Measurements from ENCODE around the gene SULT1A2.
"Not testable (repeated sequence)": the region's sequence is repeated elsewhere in the genome, so short reads cannot be mapped to it uniquely, and the experiment has no call there.

Gene SULT1A2

GRCh38 chr16:28600965-28601364 lies 4.1 kb upstream of the SULT1A2 start:
- H4K20me1 ChIP-seq (ENCODE audit: insufficient read depth, low read length, poor library complexity, severe bottlenecking); H3K4me2 ChIP-seq (ENCODE audit: low read depth, low read length, poor library complexity, severe bottlenecking): not testable (repeated sequence)

GRCh38 chr16:28599377-28600285 lies 2.8 kb upstream of the SULT1A2 start:
- not testable (repeated sequence) for H4K20me1 ChIP-seq (ENCODE audit: insufficient read depth, low read length, poor library complexity, severe bottlenecking); H3K79me2 ChIP-seq (ENCODE audit: insufficient read depth, low read length); H3K9me3 ChIP-seq (ENCODE audit: insufficient read depth, low read depth, low read length); H2AFZ ChIP-seq (ENCODE audit: low read length); H3K4me2 ChIP-seq (ENCODE audit: low read depth, low read length, poor library complexity, severe bottlenecking); H3K9me2 ChIP-seq (replicated peaks; ENCODE audit: low read depth, low read length); H3K36me3 ChIP-seq (ENCODE audit: insufficient read depth, low read length); H3K4me1 ChIP-seq (ENCODE audit: insufficient read depth, low read length, poor library complexity, severe bottlenecking); H3F3A ChIP-seq (ENCODE audit: low read depth); H3K4me3 ChIP-seq (ENCODE audit: low read length, poor library complexity, severe bottlenecking); H3K27me3 ChIP-seq (ENCODE audit: insufficient read depth, low read length, poor library complexity, severe bottlenecking); H3K9ac ChIP-seq (ENCODE audit: low read depth, low read length, poor library complexity, severe bottlenecking)

More at GRCh38 chr16:28600965-28601364, 4.1 kb upstream of the SULT1A2 start:
- not testable (repeated sequence) for H3K79me2 ChIP-seq (ENCODE audit: insufficient read depth, low read length); H3K36me3 ChIP-seq (ENCODE audit: insufficient read depth, low read length); H2AFZ ChIP-seq (ENCODE audit: low read length); H3K4me3 ChIP-seq (ENCODE audit: low read length, poor library complexity, severe bottlenecking); H3K9ac ChIP-seq (ENCODE audit: low read depth, low read length, poor library complexity, severe bottlenecking); H3F3A ChIP-seq (ENCODE audit: low read depth); H3K27me3 ChIP-seq (ENCODE audit: insufficient read depth, low read length, poor library complexity, severe bottlenecking); H3K9me3 ChIP-seq (ENCODE audit: insufficient read depth, low read depth, low read length); H3K4me1 ChIP-seq (ENCODE audit: insufficient read depth, low read length, poor library complexity, severe bottlenecking); H3K9me2 ChIP-seq (replicated peaks; ENCODE audit: low read depth, low read length)

- Histone ChIP-seq H3K9ac (ENCODE audit: low read depth, low read length, poor library complexity, severe bottlenecking) (no peak overlapping the region), H3K4me1 (ENCODE audit: insufficient read depth, low read length, poor library complexity, severe bottlenecking) (no peaks in the 10 kb centered on the region), H3K4me2 (ENCODE audit: low read depth, low read length, poor library complexity, severe bottlenecking) (no peak overlapping the region), H3K27me3 (ENCODE audit: insufficient read depth, low read length, poor library complexity, severe bottlenecking) (no peaks in the 10 kb centered on the region), H3F3A (ENCODE audit: low read depth) (no peaks in the 10 kb centered on the region), H3K36me3 (ENCODE audit: insufficient read depth, low read length) (peaks cover 4% of the 10 kb centered on the region; the same call in 1 of the 2 replicates), H4K20me1 (ENCODE audit: insufficient read depth, low read length, poor library complexity, severe bottlenecking) (no peaks in the 10 kb centered on the region), H2AFZ (ENCODE audit: low read length) (no peak overlapping the region), H3K79me2 (ENCODE audit: insufficient read depth, low read length) (no peaks in the 10 kb centered on the region), H3K4me3 (ENCODE audit: low read length, poor library complexity, severe bottlenecking) (no peak overlapping the region), H3K9me2 (replicated peaks; ENCODE audit: low read depth, low read length) (no peaks in the 10 kb centered on the region), H3K9me3 (ENCODE audit: insufficient read depth, low read depth, low read length) (no peaks in the 10 kb centered on the region)
- TF ChIP-seq CTCF (conservative IDR thresholded peaks at IDR 0.05; ENCODE audit: low read length) (peak; percentile 32; the same call in 1 of the 2 replicates), EZH2phosphoT487 (IDR thresholded peaks at IDR 0.05; ENCODE audit: borderline replicate concordance) (no peak)
Observed at GRCh38 chr16:28597692-28598261, 927 bp upstream of the SULT1A2 start.

GRCh38 chr16:28596115-28596630 lies 677 bp downstream of the SULT1A2 start:
- H4K20me1 ChIP-seq (ENCODE audit: insufficient read depth, low read length, poor library complexity, severe bottlenecking) = no peaks in the 10 kb centered on the region
- peaks cover 17% of the 10 kb centered on the region; the same call in 1 of the 2 replicates for H3K36me3 ChIP-seq (ENCODE audit: insufficient read depth, low read length)
- H3K9me3 ChIP-seq (ENCODE audit: insufficient read depth, low read depth, low read length) = no peaks in the 10 kb centered on the region
- H3K79me2 ChIP-seq (ENCODE audit: insufficient read depth, low read length) = no peaks in the 10 kb centered on the region
- no peak overlapping the region for H3K9ac ChIP-seq (ENCODE audit: low read depth, low read length, poor library complexity, severe bottlenecking)
- no peaks in the 10 kb centered on the region for H3K4me1 ChIP-seq (ENCODE audit: insufficient read depth, low read length, poor library complexity, severe bottlenecking)
- no peaks in the 10 kb centered on the region for H3K27me3 ChIP-seq (ENCODE audit: insufficient read depth, low read length, poor library complexity, severe bottlenecking)
- H3K4me3 ChIP-seq (ENCODE audit: low read length, poor library complexity, severe bottlenecking) = no peak overlapping the region
- H2AFZ ChIP-seq (ENCODE audit: low read length) = no peak overlapping the region
- no peaks in the 10 kb centered on the region for H3K9me2 ChIP-seq (replicated peaks; ENCODE audit: low read depth, low read length)
- TF ChIP-seq CTCF (conservative IDR thresholded peaks at IDR 0.05; ENCODE audit: low read length) (no peak), EZH2phosphoT487 (IDR thresholded peaks at IDR 0.05; ENCODE audit: borderline replicate concordance) (no peak)
- no peak overlapping the region for H3K4me2 ChIP-seq (ENCODE audit: low read depth, low read length, poor library complexity, severe bottlenecking)
- no peaks in the 10 kb centered on the region for H3F3A ChIP-seq (ENCODE audit: low read depth)

- not testable (repeated sequence) for H3K4me3 ChIP-seq (ENCODE audit: low read length, poor library complexity, severe bottlenecking); H3K79me2 ChIP-seq (ENCODE audit: insufficient read depth, low read length); H3K9me2 ChIP-seq (replicated peaks; ENCODE audit: low read depth, low read length); H3K4me1 ChIP-seq (ENCODE audit: insufficient read depth, low read length, poor library complexity, severe bottlenecking); H3K4me2 ChIP-seq (ENCODE audit: low read depth, low read length, poor library complexity, severe bottlenecking); H3K9me3 ChIP-seq (ENCODE audit: insufficient read depth, low read depth, low read length); H3F3A ChIP-seq (ENCODE audit: low read depth); H3K27me3 ChIP-seq (ENCODE audit: insufficient read depth, low read length, poor library complexity, severe bottlenecking); H3K9ac ChIP-seq (ENCODE audit: low read depth, low read length, poor library complexity, severe bottlenecking); H2AFZ ChIP-seq (ENCODE audit: low read length); H4K20me1 ChIP-seq (ENCODE audit: insufficient read depth, low read length, poor library complexity, severe bottlenecking)
- H3K36me3 ChIP-seq (ENCODE audit: insufficient read depth, low read length) = peaks cover 24% of the 10 kb centered on the region; the same call in 1 of the 2 replicates
Observed at GRCh38 chr16:28595451-28595850, 1.4 kb downstream of the SULT1A2 start.

Data from Loucy (cell line).